Left renal cortex interstitium (tissue), 4 donors: ENCODE results near the gene PRKCH. TPM values are rescaled to one million over a fixed set of nuclear protein-coding genes. Genes with fewer than 3 reads are reported as not detected.

Experiments used
- DNase-seq, 4 donors: peaks; one replicate each; pipeline ENCODE4 v3.0.0-alpha.2; 2013; ENCODE audit warnings: low read depth in 4 of 4, low spot score in 2 of 4, missing footprints in 1 of 4
- polyA plus RNA-seq, 4 donors: library from polyadenylated mRNA; unstranded; fragments of 120-200 nt; gene quantifications; one replicate each; pipeline ENCODE4 v1.2.1, GENCODE V29; 2013; ENCODE audit not compliant: insufficient read length in 4 of 4

Gene PRKCH
- polyA plus RNA-seq, 4 donors, result 14.3 to 20.1 (median 16.6) TPM

DNA sequence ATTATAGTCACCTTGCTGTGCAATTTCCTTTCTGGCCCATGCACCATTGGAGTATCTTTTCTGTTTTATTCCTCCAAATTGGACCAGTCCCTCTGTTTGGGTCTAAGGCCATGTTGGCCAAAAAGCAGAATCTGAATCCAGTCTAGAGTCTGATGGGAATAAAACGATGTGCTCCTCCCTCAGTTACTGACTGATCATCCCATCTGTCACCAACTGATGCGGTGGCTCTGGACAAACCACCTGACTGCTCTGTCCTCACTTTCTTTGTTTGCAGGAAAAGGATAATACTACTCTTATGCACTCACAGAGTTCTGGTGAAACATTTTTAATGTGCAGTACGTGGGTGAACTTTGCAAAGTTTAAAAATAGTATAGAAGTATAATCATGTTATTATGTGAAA is 253.7 kb downstream of the PRKCH start:
- DNase-seq, result no peak

DNA sequence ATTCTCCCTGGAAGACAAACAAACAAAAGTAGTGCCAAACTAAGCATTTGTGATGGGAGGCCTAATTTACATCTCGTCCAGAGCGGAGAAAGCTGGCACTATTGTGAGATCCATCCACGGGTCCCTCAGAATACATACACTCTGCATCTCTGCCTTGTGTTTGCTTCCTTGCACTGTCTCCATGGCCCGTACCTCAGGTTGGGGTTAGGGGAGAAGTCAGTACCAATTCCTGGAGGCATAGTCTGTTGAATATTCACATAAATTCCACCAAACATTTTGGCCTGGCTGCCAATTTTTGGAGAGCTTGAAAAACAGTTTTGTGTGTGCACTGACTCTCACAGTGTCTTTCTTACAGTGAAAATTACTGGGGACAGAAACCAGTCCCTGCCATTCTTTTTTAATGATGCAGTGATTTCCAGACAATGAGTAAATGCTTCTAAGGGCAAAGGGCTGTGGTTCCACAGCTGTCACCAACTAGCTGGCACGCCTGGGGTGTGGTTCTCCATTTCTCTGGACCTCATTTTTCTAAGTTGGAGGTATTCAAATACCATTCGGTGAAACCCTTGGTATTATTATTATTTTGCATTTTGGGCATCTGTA is 254.3 kb downstream of the PRKCH start:
- DNase-seq, result no peak

- no peak for DNase-seq
These were observed 256.1 kb downstream of the PRKCH start for GRCh38 chr14:61577506-61577931.

DNA sequence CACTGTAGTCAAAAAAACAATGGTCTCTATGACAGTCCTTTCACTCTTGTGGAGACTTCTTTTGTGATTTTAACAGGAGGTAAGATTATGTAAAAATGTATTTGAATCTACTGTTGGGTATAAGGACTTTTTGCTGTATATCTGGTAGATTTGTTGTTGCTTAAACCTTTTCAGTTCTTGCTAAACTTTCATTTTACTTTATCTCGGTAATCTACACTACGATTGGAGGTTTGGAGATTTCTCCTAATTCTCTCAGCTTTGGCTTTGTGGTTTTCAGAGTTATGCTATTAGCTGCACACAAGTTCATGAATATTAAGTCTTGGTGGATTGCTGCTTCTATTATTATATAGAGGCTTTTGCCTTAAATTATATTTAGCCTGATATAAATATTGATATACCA is 257.4 kb downstream of the PRKCH start:
- DNase-seq, result no peak

DNA sequence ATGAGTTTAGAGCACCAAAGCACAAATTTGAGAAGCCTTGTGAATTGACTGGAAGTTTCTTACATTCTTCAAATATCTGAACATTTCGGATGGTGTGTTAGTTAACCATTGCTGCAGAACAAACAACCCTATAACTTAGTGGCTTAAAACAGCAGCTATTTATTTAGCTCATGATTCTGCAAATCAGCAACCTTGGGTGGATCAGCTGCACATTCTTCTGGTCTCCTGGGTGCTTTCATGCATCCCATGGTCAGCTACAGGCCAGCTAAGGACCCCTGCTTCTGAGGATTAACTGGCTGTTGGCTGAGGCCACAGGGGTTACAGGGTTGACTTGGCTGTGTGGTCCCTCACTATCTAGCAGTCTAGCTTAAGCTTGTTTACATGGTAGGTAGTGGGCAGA is 260.0 kb downstream of the PRKCH start:
- DNase-seq, result no peak

- DNase-seq, result no peak
These were observed 260.7 kb downstream of the PRKCH start for GRCh38 chr14:61581955-61582615.

DNA sequence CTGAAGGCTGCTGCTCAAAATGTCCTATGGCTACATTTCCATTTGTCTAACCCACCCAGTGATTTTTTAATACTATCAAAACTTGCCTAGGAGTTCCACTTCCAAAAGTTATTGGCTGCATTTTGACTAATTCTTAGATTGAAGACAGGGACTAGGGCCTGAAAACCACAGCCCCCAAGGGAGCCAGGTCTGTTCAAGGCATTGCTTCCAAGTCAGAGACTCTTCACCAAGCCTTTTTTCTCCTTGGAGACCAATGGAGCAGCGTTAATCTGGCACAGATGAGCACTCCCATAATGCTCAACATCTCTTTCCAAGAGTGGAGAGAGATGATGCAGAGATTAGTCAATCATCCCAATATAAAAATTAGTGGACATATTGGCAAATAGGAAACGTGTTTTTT is 261.4 kb downstream of the PRKCH start:
- no peak for DNase-seq

- no peak for DNase-seq
These were observed 263.0 kb downstream of the PRKCH start for GRCh38 chr14:61584331-61584741.

- DNase-seq, result no peak
These were observed 264.5 kb downstream of the PRKCH start for GRCh38 chr14:61585598-61586543.

DNA sequence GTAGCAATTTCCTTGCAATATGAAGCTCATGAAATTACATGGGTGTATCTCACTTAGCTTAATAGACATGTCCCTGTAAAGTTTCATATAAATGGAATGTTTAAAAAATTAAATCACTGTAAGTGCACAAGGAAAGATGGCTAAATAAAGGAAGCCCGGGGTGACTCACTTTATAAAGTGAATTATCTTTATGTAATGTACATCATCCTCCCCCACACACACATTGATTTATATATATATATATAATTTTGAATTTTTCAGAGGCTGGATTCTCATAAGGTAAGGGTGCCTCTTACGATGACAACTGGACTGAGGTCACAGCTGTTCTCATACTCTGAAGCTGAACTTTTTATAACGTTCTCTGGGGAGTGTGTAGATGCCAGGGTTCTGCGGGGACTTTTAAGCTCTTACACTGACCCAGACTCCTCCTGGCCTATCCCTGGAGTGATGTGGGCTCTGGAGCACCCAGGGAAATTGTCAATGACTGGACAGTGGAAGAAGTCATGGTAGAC is 265.2 kb downstream of the PRKCH start:
- no peak for DNase-seq

DNA sequence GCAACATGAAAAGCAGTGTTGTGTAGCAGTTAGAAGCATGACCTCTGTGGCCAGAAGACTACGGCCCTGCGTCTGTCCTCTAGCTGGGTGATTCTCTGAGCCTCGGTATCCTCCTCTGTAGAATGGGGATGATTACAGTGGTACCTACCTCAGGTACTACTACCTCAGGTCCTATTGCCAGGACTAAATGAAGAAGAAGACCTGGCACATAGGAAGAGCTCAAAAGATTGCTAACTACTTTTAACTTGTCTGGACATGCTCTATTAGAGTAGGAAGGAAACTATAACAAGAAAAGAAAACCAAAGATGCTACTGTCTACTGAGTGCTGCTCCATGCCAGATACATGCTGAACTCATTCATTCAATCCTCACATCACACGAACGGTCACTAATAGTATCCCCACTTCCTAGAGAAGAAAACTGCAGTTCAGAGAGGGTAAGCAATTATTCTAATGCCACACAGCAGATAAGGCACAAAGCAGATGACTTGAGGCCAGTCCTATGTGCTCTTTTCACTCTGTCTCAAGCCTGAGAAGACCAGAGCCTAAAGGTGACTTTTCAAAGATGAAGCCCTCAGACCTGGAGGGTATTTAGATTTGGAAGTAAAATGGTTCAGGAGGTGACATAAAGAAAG is 265.8 kb downstream of the PRKCH start:
- DNase-seq, result no peak

DNA sequence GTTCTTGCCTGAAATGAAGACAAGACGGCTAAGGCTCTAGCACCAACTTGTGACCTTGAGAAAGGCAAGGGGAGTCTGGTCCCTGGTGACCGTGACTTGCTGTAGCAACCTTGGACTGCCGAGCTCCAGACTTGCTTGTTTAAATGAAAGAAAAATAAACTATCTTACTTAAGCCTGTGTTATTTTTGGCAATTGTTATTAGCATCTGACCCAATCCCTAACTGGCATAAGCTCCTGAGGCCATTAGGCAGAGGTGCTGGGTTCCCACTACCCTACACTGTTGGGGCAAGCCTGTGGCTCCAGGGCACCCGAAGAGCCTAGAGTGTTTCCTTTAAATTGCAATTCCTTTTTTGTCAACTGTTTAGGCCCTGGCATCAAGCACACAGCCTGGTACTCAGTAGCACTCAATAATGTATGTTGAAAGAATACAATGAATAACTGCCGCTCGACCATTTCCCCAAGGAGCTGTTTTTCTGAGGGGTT is 267.1 kb downstream of the PRKCH start:
- DNase-seq, result no peak

GRCh38 chr14:61589691-61590581 is 268.6 kb downstream of the PRKCH start:
- no peak for DNase-seq

- no peak for DNase-seq
These were observed 270.5 kb downstream of the PRKCH start for GRCh38 chr14:61591862-61592261.

GRCh38 chr14:61593330-61593729 is 272.0 kb downstream of the PRKCH start:
- no peak for DNase-seq

- no peak for DNase-seq
These were observed 275.6 kb downstream of the PRKCH start for GRCh38 chr14:61596990-61597389.

DNA sequence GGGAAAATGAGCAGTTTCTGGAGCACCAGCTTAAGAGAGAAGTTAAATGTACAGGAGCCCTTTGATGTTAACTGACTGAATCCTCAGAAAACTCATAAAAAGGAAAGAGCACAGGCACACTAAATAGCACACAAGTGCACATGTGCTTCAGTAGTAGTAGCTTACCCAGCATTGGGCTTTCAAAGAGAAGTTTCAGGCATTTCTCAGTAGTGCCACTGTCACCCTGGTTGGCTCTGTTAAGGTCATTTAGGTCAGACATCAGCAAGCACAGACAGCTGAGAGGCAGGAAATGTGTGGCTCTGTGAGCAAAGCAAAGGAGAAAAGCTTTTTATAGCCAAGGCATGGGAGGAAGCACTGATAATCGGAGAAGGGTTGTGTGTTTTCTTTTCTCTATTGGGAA is 277.6 kb downstream of the PRKCH start:
- no peak for DNase-seq

- no peak for DNase-seq
These were observed 278.6 kb downstream of the PRKCH start for GRCh38 chr14:61599942-61600341.
